Stimulated activated CD4-positive, alpha-beta T cell treated with anti-CD3 and anti-CD28 coated beads, TNF-alpha, amount 100 ng/mL, for 24 hours (primary cell): ENCODE data around the gene BIRC2.
"Not testable (repeated sequence)": the region's sequence is repeated elsewhere in the genome, so short reads cannot be mapped to it uniquely, and the experiment has no call there.

ENCODE experiments used
- DNase-seq, 3 experiments: peaks; one replicate each; pipeline ENCODE4 v3.0.0-alpha.2; 2020; ENCODE audit warnings: low read depth in 3 of 3

The BIRC2 gene

GRCh38 chr11:102346748-102347461, at the start of gene BIRC2:
Gene BIRC2, plus strand, starts transcription at chr11:102347214. Its CDS starts 2,641 bp downstream, at chr11:102349855.
- peak; percentile 90 to 94 (median 90) for DNase-seq

- not testable (repeated sequence) for DNase-seq
Observed at GRCh38 chr11:102300837-102301236, 46.2 kb upstream of the BIRC2 start.

DNA sequence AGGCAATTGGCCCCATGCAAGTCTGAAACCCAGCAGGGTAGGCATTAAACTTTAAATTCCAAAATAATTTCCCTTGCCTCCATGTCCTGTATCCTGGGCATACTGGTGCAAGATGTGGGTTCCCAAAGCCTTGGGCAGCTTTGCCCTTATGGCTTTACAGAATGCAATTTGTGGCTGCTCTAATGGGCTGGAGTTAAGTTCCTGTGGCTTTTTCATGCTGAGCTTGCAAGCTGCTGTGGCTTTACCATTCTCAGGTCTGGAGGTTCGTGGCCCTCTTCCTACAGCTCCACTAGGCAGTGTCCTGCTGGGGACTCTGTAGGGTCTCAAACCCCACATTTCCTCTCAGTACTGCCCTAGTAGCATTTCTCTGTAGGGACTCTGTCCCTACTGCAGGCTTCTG, 44.8 kb upstream of the BIRC2 start:
- DNase-seq = no peak

DNA sequence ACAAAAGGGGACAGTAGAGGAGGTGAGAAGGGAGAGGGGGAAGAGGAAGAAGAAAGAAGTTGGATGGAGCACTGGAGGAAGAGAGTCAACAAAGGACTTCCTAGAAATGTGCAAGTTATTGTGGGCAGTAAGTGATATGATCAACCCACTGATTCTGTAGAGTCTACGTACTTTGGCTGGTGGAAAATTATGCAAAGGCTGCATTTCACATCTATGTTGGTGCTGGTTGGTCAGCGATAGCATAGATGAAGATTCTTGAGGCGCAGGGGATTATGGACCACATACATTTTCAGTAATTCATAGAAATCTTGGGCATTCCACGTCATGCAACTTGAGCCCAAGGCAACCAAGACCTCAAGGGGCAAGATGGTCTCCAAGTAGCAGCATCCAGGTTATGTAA, 42.3 kb upstream of the BIRC2 start:
- no peak for DNase-seq

DNA sequence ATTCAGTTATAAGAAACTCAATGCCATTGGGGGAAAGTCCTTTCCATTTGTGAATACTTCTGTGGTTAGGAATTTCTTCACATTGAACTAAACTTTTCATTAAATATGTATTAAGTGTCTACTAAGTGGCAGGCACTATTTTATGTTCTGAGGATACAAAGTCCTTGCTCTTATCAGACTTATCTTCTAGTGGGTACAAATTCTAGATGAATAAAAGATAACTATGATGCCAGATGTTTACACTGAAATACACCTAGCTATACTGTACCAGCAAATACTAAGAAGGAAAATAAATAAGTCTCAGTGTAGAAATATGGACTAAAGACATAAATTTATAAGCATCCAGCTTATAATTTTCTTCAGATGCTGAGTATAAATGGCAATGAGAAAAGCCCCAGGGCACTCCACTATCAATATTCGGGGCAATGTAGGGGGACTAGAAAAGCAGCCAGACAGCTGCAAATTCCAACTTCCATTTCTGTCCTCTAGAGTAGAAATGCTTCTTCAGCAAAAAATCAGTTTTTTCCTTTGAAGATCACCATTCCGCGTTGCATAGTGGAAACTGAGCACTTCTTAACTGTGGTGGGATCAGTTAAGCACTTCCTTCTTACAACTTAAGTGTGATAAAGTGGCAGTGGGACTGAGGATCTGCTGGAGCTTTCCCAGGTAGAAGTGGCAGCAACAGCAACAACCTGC, 41.5 kb upstream of the BIRC2 start:
- no peak for DNase-seq

DNA sequence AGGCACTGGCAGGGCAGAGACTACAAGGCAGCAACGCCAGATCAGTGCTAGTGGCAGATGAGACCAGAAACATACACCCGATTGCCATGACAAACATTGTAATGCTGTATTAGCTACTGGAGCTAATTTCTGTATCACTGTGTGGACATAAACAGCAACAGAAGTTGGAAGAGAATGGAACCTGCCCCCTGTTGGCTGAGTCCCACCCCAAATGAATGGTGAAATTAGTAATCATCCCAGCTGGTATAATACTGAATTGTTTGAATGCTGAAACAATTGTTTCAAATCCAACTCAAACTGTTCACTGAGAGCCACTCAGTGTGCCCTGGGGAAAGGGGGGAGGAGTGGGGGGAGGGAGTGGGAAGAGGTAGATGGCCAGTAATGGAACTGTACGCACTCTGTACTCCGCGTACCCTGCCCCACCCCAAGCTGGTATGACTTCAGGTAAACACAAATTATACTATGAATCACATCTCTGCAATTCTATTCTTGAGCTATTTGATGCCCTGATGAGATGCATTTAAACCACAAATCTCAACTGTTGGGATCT, 40.9 kb upstream of the BIRC2 start:
- DNase-seq = no peak

- no peak for DNase-seq
Observed at GRCh38 chr11:102306817-102307726, 39.9 kb upstream of the BIRC2 start.

- no peak for DNase-seq
Observed at GRCh38 chr11:102307727-102308038, 39.3 kb upstream of the BIRC2 start.

DNA sequence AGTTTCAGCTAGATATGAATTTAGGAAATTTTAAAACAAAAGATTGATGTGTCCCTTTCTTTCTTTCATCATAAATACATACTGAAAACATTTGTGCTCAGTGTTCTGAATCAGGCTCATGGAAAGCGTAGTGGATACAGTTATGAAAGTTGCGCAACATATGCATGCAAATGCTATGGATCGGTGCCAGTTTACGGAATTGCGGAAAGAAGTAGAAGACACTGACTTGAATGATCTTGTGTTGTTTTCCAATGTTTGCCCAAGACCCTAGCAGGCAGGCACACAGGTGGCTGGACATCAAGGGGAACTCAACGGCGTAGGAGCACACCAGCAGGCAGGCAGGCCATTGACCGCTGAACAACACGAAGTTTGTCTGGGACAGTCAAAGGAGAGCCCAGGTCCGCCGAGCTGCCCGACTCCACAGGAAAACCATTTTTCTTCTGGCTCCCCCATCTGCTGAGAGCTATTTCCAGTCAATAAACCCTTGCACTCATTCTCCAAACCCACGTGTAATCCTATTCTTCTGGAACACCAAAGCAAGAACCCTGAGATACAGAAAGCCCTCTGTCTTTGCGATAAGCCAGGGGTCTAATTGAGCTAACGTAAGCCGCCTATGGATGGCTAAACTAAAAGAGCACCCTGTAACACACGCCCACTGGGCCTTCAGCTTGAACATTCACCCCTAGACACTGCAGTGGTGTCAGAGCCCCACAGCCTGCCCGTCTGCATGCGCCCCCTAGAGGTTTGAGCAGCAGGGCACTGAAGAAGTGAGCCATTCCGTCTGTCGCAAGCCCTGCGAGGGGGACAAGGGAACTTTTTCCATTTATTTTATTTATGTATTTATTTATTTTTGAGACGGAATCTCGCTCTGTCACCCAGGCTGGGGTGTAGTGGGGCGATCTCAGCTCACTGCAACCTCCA, 37.1 kb upstream of the BIRC2 start:
- peak in 1 of 3 experiments; percentile 19 for DNase-seq

DNA sequence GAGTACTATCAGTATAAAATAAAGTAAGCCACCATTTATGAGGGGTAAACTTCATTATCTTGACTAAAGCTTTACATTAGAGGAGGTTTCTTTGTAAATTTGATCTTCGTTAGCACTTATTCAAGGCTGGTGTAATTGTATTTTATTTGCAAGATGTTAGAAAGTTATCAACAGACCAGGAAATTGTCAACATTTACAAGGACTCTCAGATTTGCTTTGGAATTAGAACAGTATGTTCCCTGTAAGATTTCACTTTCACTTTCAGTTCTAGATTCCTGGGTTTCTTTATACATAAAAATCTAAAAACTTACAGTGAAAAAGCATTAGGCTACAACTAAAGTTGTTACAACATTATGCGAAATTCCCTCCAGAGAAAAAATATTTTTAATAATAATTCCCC, 34.3 kb upstream of the BIRC2 start:
- no peak for DNase-seq

GRCh38 chr11:102313238-102313940, 33.6 kb upstream of the BIRC2 start:
- no peak for DNase-seq

GRCh38 chr11:102314784-102315183, 32.2 kb upstream of the BIRC2 start:
- no peak for DNase-seq

- no peak for DNase-seq
Observed at GRCh38 chr11:102316346-102316904, 30.6 kb upstream of the BIRC2 start.

GRCh38 chr11:102317099-102317767, 29.8 kb upstream of the BIRC2 start, which contains the start of gene BIRC3:
Gene BIRC3, plus strand, starts transcription at chr11:102317484. Its CDS starts 7,026 bp downstream, at chr11:102324510.
- peak; percentile 74 to 89 (median 85) for DNase-seq

DNA sequence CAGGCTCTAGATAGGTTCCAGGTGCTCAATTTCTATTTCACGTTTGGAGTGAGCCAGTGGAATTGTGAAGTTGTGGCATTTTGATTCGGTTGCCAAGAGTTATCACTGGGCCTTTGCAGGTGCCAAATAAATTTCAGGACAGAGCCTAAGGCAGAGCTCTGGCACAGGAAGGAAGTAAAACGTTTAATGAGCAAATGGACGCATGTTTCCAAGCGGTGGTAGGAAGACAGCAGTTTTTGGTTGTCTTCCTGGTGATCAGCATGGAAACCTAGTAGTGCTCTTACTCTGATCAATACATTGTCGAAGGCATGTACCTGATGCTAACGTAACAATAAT, 29.3 kb upstream of the BIRC2 start:
- no peak for DNase-seq

DNA sequence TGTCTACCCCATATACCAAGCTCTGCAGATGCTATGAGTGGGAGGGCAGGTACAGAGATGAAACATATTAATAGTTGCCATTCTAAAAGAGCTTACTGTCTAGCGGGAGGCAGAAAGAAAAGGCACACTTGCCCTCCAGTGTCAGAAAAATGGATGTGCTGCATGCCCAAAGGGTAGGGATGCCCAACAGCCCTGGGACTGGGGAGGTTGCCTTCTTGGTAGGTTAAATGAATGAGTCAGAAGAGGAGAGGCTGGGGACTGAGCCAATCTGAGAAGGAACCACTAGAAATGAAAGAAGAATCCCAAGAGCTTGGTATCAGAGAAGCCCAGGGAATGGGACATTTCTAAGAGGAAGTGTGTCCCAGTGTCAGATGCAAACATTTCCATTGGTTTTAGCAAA, 28.5 kb upstream of the BIRC2 start:
- peak; percentile 20 to 50 (median 22) for DNase-seq

DNA sequence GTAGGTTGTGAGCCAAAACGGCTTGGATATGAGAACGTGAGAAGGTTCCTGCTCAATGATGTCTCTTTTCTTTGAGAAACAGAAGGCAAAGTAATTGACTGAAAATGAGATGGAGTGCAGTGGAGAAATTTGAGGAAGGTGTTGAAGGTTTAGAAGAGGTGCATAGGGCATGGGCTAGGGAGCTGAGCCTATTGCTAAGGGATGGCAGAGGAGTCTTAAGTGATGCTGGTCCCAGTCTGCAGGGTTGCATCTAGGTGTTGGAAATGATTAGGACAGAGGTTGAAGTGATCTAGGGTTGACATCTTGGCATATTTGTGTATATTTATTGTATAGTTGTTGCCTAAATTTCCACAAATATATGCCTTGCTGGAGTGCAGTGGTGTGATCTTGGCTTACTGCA, 27.5 kb upstream of the BIRC2 start:
- DNase-seq = no peak

DNA sequence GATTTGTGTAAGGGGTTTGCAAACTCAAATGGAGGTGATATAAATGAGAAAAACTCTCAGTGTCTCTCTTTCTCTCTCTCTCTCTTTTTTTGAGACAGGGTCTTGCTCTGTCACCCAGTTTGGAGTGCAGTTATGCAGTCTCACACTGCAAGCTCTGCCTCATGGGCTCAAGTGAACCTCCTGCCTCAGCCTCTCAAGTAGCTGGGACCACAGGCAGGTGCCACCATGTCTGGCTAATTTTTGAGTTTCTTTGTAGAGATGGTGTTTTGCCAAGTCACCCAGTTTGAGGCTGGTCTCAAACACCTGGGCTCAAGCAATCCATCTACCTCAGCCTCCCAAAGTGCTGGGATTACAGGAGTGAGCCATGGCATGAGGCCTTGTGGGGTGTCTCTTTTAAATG, 26.8 kb upstream of the BIRC2 start:
- no peak for DNase-seq

GRCh38 chr11:102320679-102321078, 26.3 kb upstream of the BIRC2 start:
- no peak for DNase-seq

DNA sequence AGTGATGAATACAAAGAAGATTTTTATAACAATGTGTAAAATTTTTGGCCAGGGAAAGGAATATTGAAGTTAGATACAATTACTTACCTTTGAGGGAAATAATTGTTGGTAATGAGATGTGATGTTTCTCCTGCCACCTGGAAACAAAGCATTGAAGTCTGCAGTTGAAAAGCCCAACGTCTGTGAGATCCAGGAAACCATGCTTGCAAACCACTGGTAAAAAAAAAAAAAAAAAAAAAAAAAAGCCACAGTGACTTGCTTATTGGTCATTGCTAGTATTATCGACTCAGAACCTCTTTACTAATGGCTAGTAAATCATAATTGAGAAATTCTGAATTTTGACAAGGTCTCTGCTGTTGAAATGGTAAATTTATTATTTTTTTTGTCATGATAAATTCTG, 24.5 kb upstream of the BIRC2 start:
- DNase-seq = no peak
